ENCODE measurements around the gene C6orf52. TPM values are rescaled to one million over a fixed set of nuclear protein-coding genes. Genes with fewer than 3 reads are reported as not detected.

Gene C6orf52
- total RNA-seq, 3 donors from 2014 or later = 1.3 TPM; not detected in 2

- Histone ChIP-seq H3K27ac (no peak overlapping the region), H3K36me3 (no peaks in the 10 kb centered on the region), H3K9me3 (no peaks in the 10 kb centered on the region), H3K4me3 (no peak overlapping the region), H3K27me3 (no peaks in the 10 kb centered on the region), H3K4me1 (no peaks in the 10 kb centered on the region)
- intact Hi-C loops (cut with DNase I; ENCODE audit: low total_unique reads) = no loop called here
- no peak for TF ChIP-seq POLR2AphosphoS5 (IDR thresholded peaks at IDR 0.05)
- no peak for TF ChIP-seq POLR2A (IDR thresholded peaks at IDR 0.05)
- TF ChIP-seq, protein P1, sequence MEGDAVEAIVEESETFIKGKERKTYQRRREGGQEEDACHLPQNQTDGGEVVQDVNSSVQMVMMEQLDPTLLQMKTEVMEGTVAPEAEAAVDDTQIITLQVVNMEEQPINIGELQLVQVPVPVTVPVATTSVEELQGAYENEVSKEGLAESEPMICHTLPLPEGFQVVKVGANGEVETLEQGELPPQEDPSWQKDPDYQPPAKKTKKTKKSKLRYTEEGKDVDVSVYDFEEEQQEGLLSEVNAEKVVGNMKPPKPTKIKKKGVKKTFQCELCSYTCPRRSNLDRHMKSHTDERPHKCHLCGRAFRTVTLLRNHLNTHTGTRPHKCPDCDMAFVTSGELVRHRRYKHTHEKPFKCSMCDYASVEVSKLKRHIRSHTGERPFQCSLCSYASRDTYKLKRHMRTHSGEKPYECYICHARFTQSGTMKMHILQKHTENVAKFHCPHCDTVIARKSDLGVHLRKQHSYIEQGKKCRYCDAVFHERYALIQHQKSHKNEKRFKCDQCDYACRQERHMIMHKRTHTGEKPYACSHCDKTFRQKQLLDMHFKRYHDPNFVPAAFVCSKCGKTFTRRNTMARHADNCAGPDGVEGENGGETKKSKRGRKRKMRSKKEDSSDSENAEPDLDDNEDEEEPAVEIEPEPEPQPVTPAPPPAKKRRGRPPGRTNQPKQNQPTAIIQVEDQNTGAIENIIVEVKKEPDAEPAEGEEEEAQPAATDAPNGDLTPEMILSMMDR (IDR thresholded peaks at IDR 0.05) = no peak
- DNase-seq (ENCODE audit: low spot score in 2 of 2) = no peak
Observed at GRCh38 chr6:10626154-10626741, 68.2 kb downstream of the C6orf52 start.

DNA sequence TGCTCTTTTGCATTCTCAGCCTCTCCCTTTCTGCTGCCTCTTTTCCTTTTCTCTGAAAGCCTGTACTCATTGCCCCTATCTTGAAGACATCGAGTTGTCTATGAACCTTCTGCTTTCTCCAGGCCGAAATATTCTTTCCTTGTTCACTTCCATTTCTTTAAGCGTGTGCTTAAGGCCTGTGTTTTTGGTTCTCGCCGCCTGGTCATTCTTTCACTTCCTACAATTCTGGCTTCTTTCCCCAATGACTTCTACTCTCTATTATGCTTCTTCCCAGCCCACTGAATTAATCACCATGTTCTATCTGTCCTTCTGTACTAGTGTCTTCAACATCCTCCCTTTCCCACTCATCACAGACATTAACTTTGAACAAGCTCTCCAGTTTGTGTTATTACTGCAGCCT is 69.6 kb downstream of the C6orf52 start:
- Histone ChIP-seq H3K27me3 (no peaks in the 10 kb centered on the region), H3K4me1 (no peaks in the 10 kb centered on the region), H3K27ac (no peak overlapping the region), H3K9me3 (no peaks in the 10 kb centered on the region), H3K36me3 (no peaks in the 10 kb centered on the region), H3K4me3 (no peak overlapping the region)
- intact Hi-C loops (cut with DNase I; ENCODE audit: low total_unique reads) = no loop called here
- TF ChIP-seq, protein P1 (IDR thresholded peaks at IDR 0.05) = no peak
- TF ChIP-seq POLR2A (IDR thresholded peaks at IDR 0.05) = no peak
- TF ChIP-seq POLR2AphosphoS5 (IDR thresholded peaks at IDR 0.05) = no peak
- no peak for DNase-seq (ENCODE audit: low spot score in 2 of 2)

DNA sequence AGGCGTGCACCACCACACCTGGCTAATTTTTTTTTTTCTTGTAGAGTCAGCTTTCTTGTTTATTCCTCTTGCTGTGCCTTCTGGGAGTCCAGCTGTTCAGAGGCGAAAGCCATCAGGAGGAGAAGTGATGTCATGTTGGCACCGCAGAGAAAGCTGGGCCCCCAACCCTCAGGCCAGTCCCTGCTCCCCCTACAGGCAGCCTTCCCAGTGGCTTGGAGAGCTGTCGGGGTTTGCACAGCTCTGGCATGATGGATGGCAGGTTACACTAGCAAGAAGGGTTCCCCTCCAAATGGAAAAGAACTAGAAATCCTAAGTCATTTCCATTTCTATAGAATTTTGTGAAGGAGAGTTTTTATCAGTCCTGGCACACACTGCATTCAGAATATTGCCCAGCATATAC is 72.6 kb downstream of the C6orf52 start:
- H3K27ac ChIP-seq = no peak overlapping the region
- H3K4me1 ChIP-seq = no peaks in the 10 kb centered on the region
- intact Hi-C loops (cut with DNase I; ENCODE audit: low total_unique reads) = no loop called here
- TF ChIP-seq, protein P1 (IDR thresholded peaks at IDR 0.05) = no peak
- TF ChIP-seq POLR2AphosphoS5 (IDR thresholded peaks at IDR 0.05) = no peak
- TF ChIP-seq POLR2A (IDR thresholded peaks at IDR 0.05) = no peak
- no peaks in the 10 kb centered on the region for H3K27me3 ChIP-seq
- H3K9me3 ChIP-seq = no peaks in the 10 kb centered on the region
- DNase-seq (ENCODE audit: low spot score in 2 of 2) = no peak
- H3K36me3 ChIP-seq = no peaks in the 10 kb centered on the region
- no peak overlapping the region for H3K4me3 ChIP-seq

Other genes with a start within 250 kb of the C6orf52 start
- gene GCNT2, start 173.3 kb downstream of the C6orf52 start, total RNA-seq = 10 to 100 TPM in 2 of 3 donors, 1 to 10 TPM in 1; 1.4 to 22.0 (median 13.4) TPM
- 10 to 100 TPM; 10.4 to 16.4 (median 15.7) TPM for gene PAK1IP1, start 356 bp upstream of the C6orf52 start, total RNA-seq
- gene TMEM14C, start 28.5 kb upstream of the C6orf52 start, total RNA-seq = 100 to 1,000 TPM; 124 to 159 (median 134) TPM
- 100 to 1,000 TPM in 1 of 3 donors, 10 to 100 TPM in 2; 65.7 to 102 (median 76.4) TPM for gene TMEM14B, start 53.2 kb upstream of the C6orf52 start, total RNA-seq
- gene MAK, start 143.9 kb upstream of the C6orf52 start, total RNA-seq = under 1 TPM; 0.16 to 0.98 (median 0.59) TPM
- not detected for gene GCM2, start 187.4 kb upstream of the C6orf52 start, total RNA-seq
- gene SYCP2L, start 192.4 kb upstream of the C6orf52 start, total RNA-seq = 1 to 10 TPM; 1.8 to 2.2 (median 2.0) TPM